Measurements from ENCODE around the gene PSIP1.

GRCh38 chr9:15420796-15421195 lies 90.0 kb downstream of the PSIP1 start:
- TF ChIP-seq TEAD4 (IDR thresholded peaks at IDR 0.05): no peak
- no peak for TF ChIP-seq REST (IDR thresholded peaks at IDR 0.05; ENCODE audit: low read depth)
- TF ChIP-seq MAX (IDR thresholded peaks at IDR 0.05): no peak
- TF ChIP-seq USF1 (IDR thresholded peaks at IDR 0.05): no peak
- no peak for TF ChIP-seq EGR1 (IDR thresholded peaks at IDR 0.05)
- TF ChIP-seq EP300 (IDR thresholded peaks at IDR 0.05; ENCODE audit: borderline replicate concordance): no peak
- TF ChIP-seq RAD21 (IDR thresholded peaks at IDR 0.05; ENCODE audit: low read depth): no peak
- no peak for TF ChIP-seq YY1 (IDR thresholded peaks at IDR 0.05; ENCODE audit: low read depth)
